Fibroblast of skin of right quadriceps (primary cell): ENCODE results near the gene TMEM222.

ENCODE experiments used
- DNase-seq: peaks from one replicate; pipeline ENCODE4 v3.0.0-alpha.2; 2013

The TMEM222 gene

DNA sequence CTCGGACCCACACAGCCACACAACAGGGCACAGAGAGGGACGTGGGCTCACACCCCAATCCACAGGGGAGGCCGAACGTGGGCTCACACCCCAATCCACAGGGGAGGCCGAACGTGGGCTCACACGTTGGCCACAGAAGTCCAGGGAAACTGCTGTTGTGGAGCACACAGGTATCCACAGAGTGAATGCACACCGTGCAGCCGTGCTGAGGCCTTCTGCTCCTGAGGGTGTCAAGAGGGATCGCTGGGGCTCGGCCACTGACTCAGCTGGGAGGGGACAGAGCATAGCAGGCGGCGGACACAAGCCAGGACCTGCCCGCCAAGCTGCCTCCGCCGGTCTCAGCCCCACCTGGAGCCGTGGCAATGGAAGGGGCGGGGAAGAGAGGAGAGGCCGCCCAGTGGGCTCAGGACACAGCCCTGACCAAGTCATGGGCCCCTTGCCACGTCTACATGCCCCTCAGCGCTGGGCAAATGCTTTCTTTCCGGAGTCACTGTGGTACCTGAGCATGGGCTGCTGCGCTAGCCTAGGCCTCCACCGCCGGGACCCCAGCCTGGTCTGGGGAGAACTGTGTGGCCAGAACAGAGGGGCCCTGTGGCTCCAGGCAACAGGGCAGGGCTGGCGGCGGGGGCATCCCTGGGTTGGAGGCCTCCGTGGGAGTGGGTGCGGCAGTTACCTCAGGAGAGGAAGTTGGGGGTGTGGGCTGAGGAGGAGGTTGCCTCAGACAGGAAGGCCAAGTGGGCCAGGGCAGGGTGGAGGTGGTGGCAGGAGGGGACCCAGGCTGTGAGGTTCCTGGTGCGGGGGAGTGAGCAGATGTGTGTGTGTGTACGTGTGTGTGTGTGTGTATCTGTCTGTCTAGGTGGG is 21.0 kb downstream of the TMEM222 start:
- no peak for DNase-seq

- DNase-seq = no peak
These were observed 21.7 kb downstream of the TMEM222 start for GRCh38 chr1:27343639-27344025.

DNA sequence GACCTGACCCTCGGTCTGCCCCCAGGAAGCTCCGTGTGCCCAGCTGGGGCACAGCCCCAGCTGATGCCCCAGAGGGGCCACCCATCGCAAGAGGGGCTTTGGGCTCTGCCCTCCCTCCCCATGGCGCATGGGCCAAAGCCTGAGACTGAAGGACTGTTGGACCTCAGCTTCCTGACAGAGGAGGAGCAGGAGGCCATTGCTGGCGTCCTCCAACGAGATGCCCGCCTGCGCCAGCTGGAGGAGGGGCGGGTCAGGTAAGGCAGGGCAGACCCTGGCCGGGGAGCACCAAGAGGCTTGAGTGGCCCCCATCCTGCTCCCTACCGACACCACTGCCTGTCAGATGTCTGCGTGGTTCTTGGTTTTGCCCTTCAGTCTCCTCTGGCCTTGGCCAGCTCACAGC is 23.3 kb downstream of the TMEM222 start:
- no peak for DNase-seq

DNA sequence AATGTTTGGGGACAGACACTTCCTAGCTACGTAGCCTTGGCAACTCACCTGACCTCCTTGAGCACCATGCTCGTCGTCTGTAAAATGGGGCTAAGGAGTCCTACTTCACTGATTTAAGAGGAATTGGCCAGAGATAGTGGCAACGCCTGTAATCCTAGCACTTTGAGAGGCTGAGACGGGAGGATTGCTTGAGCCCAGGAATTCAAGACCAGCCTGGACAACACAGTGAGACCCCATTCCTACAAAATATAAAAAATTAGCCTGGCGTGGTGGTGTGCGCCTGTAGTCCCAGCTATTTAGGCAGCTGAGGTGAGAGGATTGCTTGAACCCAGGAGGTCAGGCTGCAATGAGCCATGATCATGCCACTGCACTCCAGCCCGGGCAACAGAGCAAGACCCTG is 24.4 kb downstream of the TMEM222 start:
- DNase-seq = no peak

DNA sequence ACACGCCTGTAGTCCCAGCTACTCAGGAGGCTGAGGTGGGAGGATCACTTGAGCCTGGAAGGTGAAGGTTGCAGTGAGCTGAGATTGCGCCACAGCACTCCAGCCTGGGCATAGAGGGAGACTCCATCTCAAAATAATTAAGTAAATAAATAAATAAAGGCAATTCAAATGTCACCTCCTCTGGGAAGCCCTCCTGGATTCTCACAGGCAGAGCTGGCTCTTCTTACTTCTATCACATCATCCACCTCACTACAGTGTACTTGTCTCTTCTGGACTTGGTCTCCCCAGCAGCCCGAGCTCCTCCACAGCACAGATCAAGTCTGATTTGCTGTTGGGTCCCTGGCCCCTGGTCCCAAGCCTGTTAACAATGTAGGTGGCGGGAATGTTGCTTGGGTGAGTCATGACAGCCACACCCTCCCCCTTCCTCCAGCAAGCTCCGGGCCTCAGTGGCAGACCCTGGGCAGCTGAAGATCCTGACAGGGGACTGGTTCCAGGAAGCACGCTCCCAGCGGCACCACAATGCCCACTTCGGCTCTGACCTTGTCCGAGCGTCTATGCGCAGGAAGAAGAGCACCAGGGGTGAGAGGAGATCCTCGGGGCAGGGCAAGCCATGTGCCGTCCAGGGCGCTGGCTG is 25.1 kb downstream of the TMEM222 start:
- no peak for DNase-seq

DNA sequence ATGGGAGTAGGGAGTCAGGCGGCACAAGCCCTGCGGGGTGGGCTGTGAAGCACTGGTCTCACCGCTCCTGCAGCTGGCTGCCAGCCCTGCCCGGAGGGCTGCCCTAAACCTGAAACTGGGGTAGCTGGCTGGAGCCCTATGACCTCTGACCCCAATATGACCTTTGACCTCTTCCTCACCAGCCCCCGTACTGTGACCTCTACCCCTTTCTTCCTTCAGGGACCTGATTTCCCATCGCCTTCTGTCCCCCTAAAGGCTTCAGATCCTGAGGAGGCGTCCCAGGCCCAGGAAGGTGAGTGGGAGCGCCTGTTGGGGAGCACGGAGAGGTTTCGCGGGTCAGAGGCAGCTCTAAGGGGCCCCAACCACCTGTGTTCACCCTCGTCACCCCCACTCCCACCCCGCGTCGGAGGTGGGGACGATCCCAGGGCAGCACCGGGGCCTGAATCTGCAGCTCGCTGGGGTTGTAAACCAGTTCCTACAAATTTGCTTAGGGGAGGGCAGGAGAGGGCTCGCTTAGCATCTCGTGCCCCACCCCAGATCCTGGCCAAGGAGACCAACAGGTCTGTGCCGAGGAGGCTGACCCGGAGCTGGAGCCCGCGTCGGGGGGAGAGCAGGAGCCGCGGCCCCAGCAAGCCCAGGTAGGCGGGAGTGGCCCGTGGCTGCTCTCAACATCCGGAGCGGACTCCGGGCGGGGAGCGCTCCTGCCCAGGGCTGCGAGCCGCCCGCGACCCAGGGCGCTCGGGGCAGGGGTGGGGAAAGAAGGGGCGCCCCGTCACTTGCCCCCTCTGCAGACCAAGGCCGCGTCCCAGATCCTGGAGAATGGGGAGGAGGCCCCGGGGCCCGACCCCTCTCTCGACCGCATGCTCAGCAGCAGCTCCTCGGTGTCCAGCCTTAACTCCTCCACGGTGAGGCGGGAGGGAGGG is 27.2 kb downstream of the TMEM222 start:
- DNase-seq = no peak

- DNase-seq = peak; percentile 61
These were observed 28.1 kb downstream of the TMEM222 start for GRCh38 chr1:27349784-27350662.

- DNase-seq = peak; percentile 28
These were observed 28.9 kb downstream of the TMEM222 start for GRCh38 chr1:27350663-27351540.

GRCh38 chr1:27351541-27352107 is 29.7 kb downstream of the TMEM222 start:
- DNase-seq = no peak

- DNase-seq = no peak
These were observed 31.2 kb downstream of the TMEM222 start for GRCh38 chr1:27353166-27353565.

DNA sequence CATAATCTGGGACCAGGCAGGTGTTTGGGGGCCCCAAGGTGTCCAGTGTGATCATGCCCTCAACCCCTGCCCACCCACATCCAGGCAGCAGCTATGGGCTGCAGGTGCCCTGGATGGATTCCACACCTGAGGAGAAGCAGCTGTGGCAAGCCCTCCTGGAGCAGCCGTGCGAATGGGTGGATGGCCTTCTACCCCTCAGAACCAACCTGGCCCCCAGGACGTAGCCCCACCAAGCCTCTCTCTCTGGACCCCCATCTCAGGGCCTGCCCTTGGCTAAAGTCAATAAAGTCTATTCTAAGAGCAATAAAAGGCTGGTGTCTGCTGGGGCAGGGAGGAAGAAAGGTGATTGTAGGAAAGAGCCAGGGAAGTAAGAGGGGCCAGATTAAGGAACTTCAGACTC is 31.7 kb downstream of the TMEM222 start:
- no peak for DNase-seq

- no peak for DNase-seq
These were observed 33.7 kb downstream of the TMEM222 start for GRCh38 chr1:27355683-27356082.

DNA sequence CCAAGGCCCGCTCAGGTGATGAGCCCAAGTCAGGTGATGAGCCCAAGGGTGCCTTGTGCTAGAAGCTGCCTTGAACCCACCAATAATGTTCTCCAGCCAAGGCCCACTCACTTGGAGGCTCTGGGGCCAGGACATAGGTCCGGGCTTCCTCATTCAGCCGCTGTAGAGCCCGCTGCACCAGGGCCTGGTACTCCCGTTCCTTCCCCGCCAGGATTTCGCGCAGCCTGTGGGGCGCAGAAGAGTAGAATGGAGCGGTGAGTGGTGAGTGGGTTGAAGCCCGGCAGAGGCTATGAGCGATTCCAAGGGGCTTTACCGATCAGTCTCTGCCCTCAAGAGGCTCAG is 34.3 kb downstream of the TMEM222 start:
- DNase-seq = no peak

GRCh38 chr1:27356619-27357280 is 34.8 kb downstream of the TMEM222 start:
- no peak for DNase-seq

GRCh38 chr1:27357281-27358037 is 35.5 kb downstream of the TMEM222 start:
- DNase-seq = peak; percentile 52

GRCh38 chr1:27358038-27358927 is 36.3 kb downstream of the TMEM222 start:
- DNase-seq = no peak

DNA sequence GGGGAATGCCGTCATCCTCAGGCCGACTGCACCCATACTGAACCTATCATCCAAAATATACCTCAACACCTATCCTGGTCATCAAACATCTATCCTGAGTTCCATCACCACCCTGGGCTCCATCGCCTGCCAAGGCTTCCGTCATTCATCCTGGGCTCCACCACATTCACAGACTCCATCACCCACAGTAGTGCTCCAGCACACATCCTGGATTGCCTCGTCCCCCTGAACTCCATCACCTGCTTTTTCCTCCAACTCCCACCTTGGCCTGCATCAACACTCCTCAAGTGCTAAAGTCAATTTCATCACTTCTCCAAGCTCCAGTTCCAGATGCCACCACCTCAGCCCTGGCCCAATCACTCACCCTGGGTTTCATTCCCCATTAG is 37.0 kb downstream of the TMEM222 start:
- no peak for DNase-seq

GRCh38 chr1:27359822-27360158 is 37.8 kb downstream of the TMEM222 start:
- no peak for DNase-seq
